GM10248 (cell line): Measurements from ENCODE around the gene TMEM151B.

Experiments used
- CTCF ChIA-PET: fragments of 300-600 bp; sonication (Branson Sonifier 250); formaldehyde crosslinking; extraction: SDS; loops from one replicate; lab custom pipeline; 2021; ENCODE audit warnings: antibody characterized with exemption; lab: Yijun Ruan, JAX
- POLR2A ChIA-PET: fragments of 350-650 bp; sonication (Branson Sonifier 250); formaldehyde crosslinking; extraction: SDS; loops from one replicate; lab custom pipeline; 2020; ENCODE audit warnings: antibody characterized with exemption; lab: Yijun Ruan, JAX
- DNase-seq: peaks from one replicate; pipeline ENCODE4 v3.0.0; 2012; ENCODE audit errors: extremely low spot score
- TF ChIP-seq, protein P1 (sequence below): IDR thresholded peaks from 2 replicates; pipeline ENCODE4 v1.5.1; 2012; ENCODE audit warnings: mild to moderate bottlenecking, low read depth; ENCODE audit errors: extremely low read depth, missing control alignments, control extremely low read depth

TMEM151B gene

GRCh38 chr6:44229376-44230033 lies 40.7 kb upstream of the TMEM151B start:
- ChIA-PET CTCF (interaction anchor here (0.8 to 2.5 kb wide), 5 partner anchors 8 to 505 kb away, joined by 3 to 7 read pairs (median 4); no protein-coding TSS in a partner anchor), POLR2A (interaction anchor here (1.3 kb wide), 1 partner anchor 16 kb away, joined by 5 read pairs; no protein-coding TSS in a partner anchor)
- DNase-seq: peak; percentile 4
- TF ChIP-seq, protein P1, sequence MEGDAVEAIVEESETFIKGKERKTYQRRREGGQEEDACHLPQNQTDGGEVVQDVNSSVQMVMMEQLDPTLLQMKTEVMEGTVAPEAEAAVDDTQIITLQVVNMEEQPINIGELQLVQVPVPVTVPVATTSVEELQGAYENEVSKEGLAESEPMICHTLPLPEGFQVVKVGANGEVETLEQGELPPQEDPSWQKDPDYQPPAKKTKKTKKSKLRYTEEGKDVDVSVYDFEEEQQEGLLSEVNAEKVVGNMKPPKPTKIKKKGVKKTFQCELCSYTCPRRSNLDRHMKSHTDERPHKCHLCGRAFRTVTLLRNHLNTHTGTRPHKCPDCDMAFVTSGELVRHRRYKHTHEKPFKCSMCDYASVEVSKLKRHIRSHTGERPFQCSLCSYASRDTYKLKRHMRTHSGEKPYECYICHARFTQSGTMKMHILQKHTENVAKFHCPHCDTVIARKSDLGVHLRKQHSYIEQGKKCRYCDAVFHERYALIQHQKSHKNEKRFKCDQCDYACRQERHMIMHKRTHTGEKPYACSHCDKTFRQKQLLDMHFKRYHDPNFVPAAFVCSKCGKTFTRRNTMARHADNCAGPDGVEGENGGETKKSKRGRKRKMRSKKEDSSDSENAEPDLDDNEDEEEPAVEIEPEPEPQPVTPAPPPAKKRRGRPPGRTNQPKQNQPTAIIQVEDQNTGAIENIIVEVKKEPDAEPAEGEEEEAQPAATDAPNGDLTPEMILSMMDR: no peak

DNA sequence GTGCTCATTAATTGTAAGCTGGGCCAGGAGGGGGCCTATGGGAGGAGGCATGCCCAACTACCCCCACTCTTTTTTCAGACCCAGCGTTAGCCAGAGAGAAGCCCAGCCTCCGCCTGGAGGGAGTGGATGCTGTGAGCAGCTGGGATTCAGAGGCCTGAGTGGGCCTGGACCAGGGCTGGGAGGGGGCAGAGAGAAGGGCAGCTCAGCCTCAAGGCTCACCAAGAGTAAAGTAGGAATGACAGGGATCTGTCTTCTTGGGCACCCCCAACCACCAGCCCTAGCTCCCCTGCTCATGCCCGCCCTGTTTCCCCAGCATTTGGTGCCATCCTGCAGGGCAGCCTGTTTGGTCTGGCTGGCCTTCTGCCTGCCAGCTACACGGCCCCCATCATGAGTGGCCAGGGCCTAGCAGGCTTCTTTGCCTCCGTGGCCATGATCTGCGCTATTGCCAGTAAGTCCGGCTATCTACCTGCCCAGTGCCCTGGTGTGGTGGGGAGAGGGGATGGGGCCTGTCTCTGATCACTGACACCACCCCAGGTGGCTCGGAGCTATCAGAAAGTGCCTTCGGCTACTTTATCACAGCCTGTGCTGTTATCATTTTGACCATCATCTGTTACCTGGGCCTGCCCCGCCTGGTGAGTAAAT lies 40.1 kb upstream of the TMEM151B start:
- peak; percentile 4 for DNase-seq
- POLR2A ChIA-PET: interaction anchor here (1.3 kb wide), 1 partner anchor 16 kb away, joined by 5 read pairs; no protein-coding TSS in a partner anchor
- TF ChIP-seq, protein P1: no peak
- CTCF ChIA-PET: interaction anchor here (0.8 to 6.2 kb wide), 5 partner anchors 9 to 506 kb away, joined by 3 to 56 read pairs (median 4); partner anchors contain the start of gene HSP90AB1

GRCh38 chr6:44231426-44231825 lies 38.8 kb upstream of the TMEM151B start:
- DNase-seq: peak; percentile 2
- POLR2A ChIA-PET: interaction anchor here (0.8 kb wide), 1 partner anchor 25 kb away, joined by 3 read pairs; no protein-coding TSS in a partner anchor
- CTCF ChIA-PET: interaction anchor here (1.1 to 6.2 kb wide), 2 partner anchors 13 to 44 kb away, joined by 3 to 56 read pairs; partner anchors contain the start of gene HSP90AB1

DNA sequence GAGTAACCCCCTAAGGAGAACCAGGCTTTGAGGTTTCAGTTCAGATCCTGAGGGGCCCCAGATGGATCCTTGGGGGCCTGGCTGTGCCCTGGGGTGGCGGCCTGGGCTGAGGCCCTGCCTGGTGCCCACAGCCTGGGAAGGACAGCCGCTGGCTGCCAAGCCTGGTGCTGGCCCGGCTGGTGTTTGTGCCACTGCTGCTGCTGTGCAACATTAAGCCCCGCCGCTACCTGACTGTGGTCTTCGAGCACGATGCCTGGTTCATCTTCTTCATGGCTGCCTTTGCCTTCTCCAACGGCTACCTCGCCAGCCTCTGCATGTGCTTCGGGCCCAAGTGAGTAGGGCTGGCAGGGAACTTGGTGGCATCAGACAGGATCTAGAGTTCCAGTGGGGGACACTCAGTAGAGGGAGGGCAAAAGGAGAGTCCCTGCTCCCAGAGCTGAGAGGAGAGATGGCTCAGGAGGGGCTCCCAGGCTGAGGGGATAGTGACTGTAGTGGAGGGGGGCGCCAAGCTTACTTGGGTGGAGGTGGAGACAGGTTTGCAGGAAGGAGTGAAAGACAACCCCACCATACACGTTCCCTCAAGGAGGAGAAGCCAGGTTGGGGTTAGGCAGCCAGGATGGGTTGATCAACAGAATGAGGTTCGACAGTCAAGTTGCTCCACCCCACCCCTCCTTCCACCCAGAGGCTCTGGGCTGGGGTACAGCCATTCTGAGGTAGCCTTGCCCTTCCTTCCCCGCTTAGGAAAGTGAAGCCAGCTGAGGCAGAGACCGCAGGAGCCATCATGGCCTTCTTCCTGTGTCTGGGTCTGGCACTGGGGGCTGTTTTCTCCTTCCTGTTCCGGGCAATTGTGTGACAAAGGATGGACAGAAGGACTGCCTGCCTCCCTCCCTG lies 37.3 kb upstream of the TMEM151B start:
- no peak for DNase-seq
- CTCF ChIA-PET: interaction anchor here (1.0 to 6.2 kb wide), 10 partner anchors 9 to 136 kb away, joined by 3 to 116 read pairs (median 6); partner anchors contain the start of genes HSP90AB1 and SLC29A1
- POLR2A ChIA-PET: no interaction called here
- TF ChIP-seq, protein P1: no peak

DNA sequence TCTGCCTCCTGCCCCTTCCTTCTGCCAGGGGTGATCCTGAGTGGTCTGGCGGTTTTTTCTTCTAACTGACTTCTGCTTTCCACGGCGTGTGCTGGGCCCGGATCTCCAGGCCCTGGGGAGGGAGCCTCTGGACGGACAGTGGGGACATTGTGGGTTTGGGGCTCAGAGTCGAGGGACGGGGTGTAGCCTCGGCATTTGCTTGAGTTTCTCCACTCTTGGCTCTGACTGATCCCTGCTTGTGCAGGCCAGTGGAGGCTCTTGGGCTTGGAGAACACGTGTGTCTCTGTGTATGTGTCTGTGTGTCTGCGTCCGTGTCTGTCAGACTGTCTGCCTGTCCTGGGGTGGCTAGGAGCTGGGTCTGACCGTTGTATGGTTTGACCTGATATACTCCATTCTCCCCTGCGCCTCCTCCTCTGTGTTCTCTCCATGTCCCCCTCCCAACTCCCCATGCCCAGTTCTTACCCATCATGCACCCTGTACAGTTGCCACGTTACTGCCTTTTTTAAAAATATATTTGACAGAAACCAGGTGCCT lies 36.6 kb upstream of the TMEM151B start:
- TF ChIP-seq, protein P1: no peak
- DNase-seq: no peak
- POLR2A ChIA-PET: interaction anchor here (0.6 kb wide), 1 partner anchor 12 kb away, joined by 3 read pairs; no protein-coding TSS in a partner anchor

More for the DNA sequence above, 36.6 kb upstream of the TMEM151B start:
- CTCF ChIA-PET: interaction anchor here (0.9 to 6.2 kb wide), 21 partner anchors 10 to 155 kb away, joined by 3 to 116 read pairs (median 4); partner anchors contain the start of genes HSP90AB1, MYMX, SLC29A1 and SLC35B2
